HG02884 (cell line): ENCODE measurements around the gene PPP1R27.

ENCODE experiments used
- ATAC-seq: cut with Tn5 transposase; IDR thresholded peaks from one replicate; pipeline ENCODE4 v1.9.1; 2021; ENCODE audit warnings: mild to moderate bottlenecking, moderate library complexity; ENCODE audit not compliant: unreplicated experiment

The PPP1R27 gene

DNA sequence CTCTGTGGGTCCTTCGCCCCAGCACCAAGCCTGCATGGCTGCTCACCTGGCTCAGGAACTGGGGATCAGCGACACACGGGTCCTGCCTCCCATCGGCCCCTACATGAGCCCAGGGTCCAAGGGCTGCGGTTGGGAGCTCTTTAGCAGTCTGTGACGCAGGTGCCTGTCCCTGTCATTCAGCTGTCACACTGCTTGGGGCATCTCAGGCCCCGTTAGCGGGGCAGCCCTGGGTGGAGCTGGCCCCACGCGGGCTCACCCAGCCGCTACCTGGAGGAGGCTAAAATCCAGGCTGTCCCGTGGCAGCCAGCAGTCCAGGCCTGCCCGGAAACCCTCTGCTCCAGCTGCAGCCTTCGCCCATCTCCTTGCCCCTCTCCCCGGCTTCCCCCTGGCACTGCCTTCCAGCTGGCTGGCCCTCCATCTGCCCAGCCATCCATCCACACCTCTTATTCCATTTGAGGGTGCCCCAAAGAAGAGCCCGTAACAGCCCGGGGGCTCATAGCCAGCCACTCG, 27.6 kb downstream of the PPP1R27 start:
- no peak for ATAC-seq

DNA sequence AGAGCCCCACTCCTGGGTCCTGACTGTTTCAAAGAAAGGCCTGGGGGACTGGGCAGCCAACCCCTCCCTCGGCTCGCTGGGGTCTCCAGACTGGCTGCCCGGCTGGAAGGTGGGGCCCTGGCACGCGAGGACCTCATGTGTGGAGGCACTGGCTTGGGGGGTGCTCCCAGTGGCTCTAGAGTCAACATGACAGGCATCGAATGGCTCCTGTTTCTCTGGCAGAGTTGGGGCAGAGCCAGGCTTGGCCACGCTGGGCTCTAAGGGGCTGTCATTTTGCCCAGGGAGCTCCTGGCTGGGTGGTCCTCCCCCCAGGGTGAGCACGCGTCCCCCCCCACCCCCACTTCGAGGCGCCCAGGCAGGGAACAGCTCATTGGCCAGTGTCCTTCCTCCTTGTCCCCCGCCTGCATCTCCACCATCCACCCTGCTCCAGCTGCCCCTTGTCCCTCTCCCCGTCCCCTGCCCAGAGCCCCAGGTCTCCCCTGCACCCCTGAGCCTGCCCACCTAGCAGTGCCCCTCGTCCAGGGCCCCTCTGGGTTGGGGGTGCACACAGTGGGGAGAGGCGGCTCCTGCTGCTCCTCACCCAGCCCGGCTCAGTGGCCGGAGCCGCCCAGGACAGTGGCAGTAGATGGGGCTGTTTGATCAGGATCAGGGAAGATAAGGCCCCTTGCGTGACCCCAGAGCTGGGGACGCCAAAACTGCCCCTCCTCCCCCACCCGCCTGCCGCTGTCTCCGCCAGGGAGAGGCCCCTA, 28.2 kb downstream of the PPP1R27 start:
- ATAC-seq = no peak

DNA sequence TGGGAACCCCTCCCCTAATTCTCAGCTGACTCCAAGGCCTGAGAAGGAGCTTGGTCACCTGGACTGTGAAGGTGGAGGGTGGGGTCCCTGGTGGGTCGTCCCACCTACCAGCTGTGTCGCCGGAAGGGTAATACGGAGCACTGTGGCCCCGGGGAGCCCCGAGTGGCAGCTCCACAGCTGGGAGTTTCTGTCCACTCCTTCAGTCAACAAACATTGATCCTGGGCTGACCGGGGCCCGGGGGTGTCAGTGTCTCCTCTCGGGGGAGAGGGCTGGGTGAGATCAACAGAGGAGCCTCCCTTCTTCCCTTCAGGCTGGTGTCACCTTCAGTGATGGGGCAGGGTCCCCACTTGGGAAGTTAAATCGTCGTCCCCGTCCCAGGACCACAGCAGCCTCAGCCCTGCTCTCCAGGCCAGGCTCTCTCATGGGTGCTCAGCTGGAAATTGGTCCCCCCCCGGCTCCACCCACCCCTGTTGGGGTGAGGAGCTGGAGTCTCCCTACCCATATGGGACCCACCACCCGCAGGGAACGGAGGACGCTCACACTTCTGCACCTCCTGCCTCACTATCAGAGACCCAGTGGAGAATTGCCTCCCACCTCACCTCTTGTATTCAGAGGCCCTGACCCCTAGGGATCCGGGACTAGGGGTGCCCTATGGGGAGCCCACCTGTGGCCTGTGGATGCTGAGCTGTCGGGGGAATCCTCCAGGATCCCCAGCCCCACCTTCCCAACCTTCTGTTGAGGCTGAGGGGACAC, 29.0 kb downstream of the PPP1R27 start:
- ATAC-seq = no peak

DNA sequence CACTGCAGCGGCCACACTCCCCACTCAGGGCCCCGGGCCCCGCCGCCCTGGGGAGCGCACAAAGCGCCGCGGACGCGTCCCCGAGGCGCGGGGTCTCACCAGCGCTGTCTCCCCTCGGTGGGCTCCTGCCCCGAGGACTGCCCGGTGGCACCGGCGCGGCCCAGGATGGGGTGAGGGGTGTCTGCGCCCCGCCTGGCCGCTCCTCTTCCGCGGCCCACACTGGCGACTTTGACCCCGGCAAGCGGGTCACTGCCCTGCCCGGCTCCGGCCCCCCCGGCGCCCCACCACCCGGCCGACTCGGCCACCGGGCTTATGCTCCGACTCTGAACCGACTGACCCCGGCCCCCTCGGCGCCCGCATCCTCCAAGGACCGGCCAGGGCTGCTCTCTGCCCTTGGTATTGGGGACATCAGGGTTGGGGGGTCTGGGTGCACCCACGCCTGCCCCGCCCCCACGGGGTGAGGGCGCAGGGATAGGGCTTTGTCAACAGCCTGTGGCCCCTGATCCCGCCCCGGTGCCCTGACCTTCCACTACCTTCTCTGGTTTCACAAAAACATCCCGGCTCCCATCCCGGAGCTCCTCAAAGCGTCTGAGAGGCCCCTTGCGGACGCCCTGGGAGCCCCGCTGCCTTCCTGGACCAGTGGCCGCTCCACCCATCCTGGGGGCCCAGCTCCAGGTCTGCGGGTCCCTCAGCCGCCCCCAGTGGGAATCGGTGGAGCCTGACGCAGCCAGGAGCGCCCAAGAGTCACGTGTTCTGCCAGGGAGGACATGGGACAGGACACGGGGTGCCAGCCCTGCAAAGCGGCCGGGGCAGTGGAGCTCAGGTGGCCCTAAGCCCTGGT, 30.1 kb downstream of the PPP1R27 start:
- no peak for ATAC-seq

DNA sequence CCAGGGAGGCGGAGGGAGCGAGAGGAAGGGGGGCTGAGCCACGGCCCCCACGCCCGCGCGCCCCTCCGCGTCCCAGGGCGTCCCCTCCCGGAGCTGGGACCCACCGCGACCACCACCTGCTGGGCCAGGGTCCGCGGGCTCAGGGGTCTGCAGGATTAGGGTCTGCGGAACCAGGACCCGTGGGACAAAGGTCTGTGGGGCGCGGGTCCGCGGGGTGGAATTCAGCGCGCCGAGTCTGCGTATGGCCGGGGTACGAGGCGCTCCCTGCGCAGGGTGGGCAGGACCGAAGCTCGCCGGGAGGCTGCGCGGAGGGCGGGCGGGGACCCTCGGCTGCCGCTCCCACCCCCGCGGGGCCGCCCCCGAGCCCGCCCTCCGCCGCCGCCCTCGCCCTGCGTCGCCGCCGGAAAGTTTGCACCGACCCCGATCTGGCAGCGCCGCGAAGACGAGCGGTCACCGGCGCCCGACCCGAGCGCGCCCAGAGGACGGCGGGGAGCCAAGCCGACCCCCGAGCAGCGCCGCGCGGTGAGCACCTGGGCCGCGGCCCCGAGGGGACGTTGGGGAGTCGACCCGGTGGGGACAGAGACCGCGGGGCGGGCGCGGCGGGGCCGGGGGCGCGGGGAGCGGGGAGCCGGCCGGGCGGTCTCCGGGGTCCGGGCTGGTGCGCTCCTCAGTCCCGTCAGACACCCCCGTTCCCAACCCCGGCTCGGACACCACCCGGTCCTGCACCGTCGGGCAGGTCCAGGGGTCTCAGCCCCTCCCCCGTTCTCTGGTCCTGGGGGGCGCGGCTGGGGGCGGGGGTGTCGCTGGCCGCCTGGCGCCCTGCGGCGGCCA, 30.9 kb downstream of the PPP1R27 start, which contains the start of gene GCGR:
Gene GCGR (plus strand): TSS at position 423 of the 831 bp plus-strand sequence. CDS start 4,869 bp downstream, outside the sequence.
- ATAC-seq = no peak

DNA sequence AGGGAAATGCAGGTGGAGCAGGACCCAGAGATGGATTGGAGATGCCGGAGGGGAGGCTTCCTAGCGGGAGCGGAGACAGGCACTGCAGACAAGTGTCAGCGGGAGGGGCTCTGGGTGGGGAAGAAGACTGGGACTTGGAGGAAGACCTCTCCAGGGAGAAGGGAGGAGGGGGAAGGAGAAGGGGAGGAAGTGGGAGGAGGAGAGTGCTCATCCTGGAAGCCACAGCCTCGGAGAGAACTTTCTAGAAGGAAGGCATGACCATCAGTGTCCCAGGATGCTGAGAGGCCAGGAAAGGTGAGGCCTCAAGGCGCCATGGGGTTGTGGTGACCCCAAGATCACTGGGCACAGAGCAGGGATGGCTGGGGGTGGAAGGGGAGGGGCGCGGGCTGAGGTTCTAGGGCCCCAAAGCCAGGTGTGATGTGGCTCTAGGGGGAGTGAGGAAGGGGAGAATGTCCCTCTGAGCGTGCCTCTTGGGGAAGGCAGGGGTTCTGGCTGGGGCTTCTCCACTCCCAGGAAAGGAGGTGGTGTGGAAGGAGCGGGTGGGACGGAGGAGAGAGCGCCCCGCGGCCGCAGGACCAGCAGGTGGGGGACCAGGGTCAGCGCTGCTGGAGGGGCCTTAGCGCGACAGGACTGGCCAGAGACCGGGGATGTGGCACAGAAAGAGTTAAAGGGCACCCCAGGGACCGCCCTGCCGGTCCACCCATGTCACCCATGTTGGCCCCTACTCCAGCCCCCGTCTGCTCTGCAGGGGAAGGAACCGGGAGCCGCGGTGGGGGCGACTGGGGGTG, 31.8 kb downstream of the PPP1R27 start:
- ATAC-seq = no peak

DNA sequence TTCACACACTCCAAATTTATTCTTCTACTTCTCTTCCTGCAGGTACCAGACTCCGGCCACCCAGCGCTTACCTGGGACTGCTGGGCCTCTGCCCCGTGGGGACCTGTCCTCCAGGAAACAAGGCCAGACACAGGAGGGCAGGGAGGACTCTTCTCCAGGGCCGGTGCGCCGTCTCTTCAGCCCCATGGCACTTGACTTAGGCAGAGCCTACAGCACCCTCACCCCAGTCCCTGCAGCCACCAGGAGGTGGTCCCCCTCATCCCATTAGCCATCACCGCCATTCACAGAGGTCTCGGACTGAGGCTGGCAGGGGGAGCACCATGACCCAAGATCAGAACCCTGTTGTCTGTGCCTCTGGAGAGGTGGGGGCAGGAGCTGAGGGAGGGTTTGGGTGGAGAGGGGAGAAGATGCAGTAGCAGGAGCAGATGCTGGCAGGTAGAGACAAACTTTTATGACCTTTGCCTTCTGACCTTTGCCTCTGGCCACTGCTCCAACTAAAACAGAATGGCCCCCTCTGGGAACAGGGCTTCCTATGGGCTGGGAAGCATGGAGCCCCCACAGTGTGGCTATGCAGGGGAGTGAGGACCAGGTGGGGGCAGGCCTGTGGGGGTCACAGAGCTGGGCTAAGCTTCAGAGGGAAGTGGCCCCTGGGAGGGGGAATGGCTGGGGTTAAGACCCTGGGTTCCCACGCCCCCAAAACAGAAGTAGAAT, 32.6 kb downstream of the PPP1R27 start:
- no peak for ATAC-seq

DNA sequence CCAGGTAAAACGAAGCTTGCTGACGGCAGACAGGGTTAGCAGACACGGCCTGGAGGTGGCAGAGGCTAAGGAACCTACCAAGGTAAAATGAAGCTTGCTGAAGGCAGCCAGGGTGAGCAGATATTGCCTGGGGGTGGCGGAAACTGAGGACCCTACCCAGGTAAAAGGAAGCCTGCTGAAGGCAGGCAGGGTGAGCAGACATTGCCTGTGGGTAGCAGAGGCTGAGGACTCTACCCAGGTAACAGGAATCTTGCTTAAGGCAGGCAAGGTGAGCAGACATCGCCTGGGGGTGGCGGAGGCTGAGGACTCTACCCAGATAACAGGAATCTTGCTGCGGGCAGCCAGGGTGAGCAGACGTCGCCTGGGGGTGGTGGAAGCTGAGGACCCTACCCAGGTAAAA, 33.5 kb downstream of the PPP1R27 start:
- no peak for ATAC-seq

DNA sequence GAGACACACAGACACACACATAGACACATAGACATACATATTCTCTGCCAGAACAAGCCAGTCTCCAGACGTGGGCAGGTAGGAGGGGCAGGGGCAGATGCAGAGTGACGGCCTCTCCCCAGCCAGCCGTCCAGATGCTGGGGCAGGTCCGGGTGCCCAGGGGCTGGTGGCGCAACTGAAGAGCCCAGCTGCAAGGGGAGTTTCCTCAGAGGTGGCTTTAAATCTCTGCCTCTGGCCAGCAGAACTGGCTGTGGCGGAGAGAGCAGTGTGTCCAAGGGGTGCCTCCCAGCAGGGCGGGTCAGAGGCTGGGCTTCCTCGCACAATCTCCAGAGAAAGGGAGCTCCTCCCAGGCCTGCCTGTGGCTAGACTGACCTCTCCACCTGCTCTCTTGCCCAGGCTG, 40.3 kb downstream of the PPP1R27 start:
- no peak for ATAC-seq

DNA sequence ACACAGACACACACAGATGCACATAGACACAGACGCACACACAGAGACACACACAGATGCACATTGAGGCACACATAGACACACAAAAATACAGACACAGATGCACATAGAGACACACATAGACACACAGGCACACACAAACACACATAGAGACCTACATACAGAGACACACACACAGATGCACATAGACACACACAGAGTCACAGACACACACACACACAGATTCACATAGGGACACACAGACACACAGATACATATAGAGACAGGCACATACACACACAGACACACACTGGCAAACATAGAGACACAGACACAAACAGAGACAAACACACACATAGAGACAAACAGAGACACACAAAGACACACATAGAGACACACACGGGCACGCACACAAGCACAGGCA, 40.8 kb downstream of the PPP1R27 start:
- ATAC-seq = no peak

DNA sequence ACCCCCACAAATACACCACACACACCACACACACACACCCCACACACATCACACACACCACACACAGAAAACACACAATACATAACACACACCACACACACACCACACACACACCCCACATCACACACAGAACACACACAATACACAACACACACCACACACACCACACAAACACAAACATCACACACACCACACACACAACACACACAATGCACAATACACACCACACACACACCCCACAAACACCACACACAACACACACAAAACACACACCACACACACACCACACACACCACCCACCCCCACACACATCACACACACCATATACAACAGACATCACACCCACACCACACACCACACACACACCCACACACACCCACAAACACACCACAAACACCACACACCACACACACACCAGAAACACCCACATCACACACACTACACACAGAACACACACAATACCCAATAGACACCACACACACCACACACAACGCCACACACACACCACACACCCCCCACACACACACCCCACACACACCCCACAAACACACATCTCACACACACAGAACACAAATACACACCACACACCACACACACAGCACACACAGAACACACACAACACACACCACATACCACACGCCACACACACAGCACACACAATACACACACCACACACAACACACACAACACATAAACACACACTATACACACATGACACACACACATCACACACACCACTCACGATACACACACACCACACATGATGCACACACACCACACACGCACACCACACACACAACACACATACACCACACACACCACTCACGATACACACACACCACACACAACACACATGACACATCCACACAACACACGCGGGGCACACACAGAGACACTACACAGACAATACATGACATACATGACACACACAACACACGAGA, 41.9 kb downstream of the PPP1R27 start:
- ATAC-seq = no peak
